ENCODE results near the gene SF1. TPM values are rescaled to one million over a fixed set of nuclear protein-coding genes. Genes with fewer than 3 reads are reported as not detected.

Gene SF1
- total and polyA plus RNA-seq, 9 donors, result 62.3 to 267 (median 202) TPM

GRCh38 chr11:64793271-64794160, 15.2 kb upstream of the SF1 start:
- peak overlapping the region; percentile 89 for H3K27ac ChIP-seq (ENCODE audit: low read length)
- peak; percentile 80 for DNase-seq
- H3K36me3 ChIP-seq (ENCODE audit: control insufficient read depth, insufficient read depth, low read length), result peaks cover 29% of the 10 kb centered on the region
- H3K4me3 ChIP-seq (ENCODE audit: low read length), result no peak overlapping the region
- no peaks in the 10 kb centered on the region for H3K27me3 ChIP-seq (ENCODE audit: control insufficient read depth, insufficient read depth, low read length)
- peaks cover 11% of the 10 kb centered on the region for H3K4me1 ChIP-seq (ENCODE audit: control insufficient read depth, insufficient read depth, low read length)
- no peaks in the 10 kb centered on the region for H3K9me3 ChIP-seq (replicated peaks; ENCODE audit: control insufficient read depth, low read depth, low read length)
- WGBS (ENCODE audit: insufficient coverage), result 42% methylated on average over 7 of the region's 11 CpGs

GRCh38 chr11:64792482-64792881, 14.1 kb upstream of the SF1 start:
- Histone ChIP-seq H3K27me3 (ENCODE audit: control insufficient read depth, insufficient read depth, low read length) (no peaks in the 10 kb centered on the region), H3K36me3 (ENCODE audit: control insufficient read depth, insufficient read depth, low read length) (peaks cover 29% of the 10 kb centered on the region)
- WGBS (ENCODE audit: insufficient coverage), result 100% methylated on average over 2 of the region's 4 CpGs

GRCh38 chr11:64791781-64792291, 13.5 kb upstream of the SF1 start:
- Histone ChIP-seq H3K4me1 (ENCODE audit: control insufficient read depth, insufficient read depth, low read length) (peaks cover 18% of the 10 kb centered on the region), H3K27ac (ENCODE audit: low read length) (no peak overlapping the region), H3K27me3 (ENCODE audit: control insufficient read depth, insufficient read depth, low read length) (no peaks in the 10 kb centered on the region), H3K36me3 (ENCODE audit: control insufficient read depth, insufficient read depth, low read length) (peaks cover 23% of the 10 kb centered on the region), H3K9me3 (replicated peaks; ENCODE audit: control insufficient read depth, low read depth, low read length) (no peaks in the 10 kb centered on the region), H3K4me3 (ENCODE audit: low read length) (no peak overlapping the region)
- 77% methylated on average over 7 of the region's 14 CpGs for WGBS (ENCODE audit: insufficient coverage)
- DNase-seq, result no peak

More at GRCh38 chr11:64792482-64792881, 14.1 kb upstream of the SF1 start:
- Histone ChIP-seq H3K4me1 (ENCODE audit: control insufficient read depth, insufficient read depth, low read length) (peaks cover 17% of the 10 kb centered on the region), H3K9me3 (replicated peaks; ENCODE audit: control insufficient read depth, low read depth, low read length) (no peaks in the 10 kb centered on the region), H3K4me3 (ENCODE audit: low read length) (no peak overlapping the region), H3K27ac (ENCODE audit: low read length) (peak overlapping the region; percentile 7)
- DNase-seq, result no peak

- 81% methylated on average over 15 of the region's 25 CpGs for WGBS (ENCODE audit: insufficient coverage)
- no peaks in the 10 kb centered on the region for H3K27me3 ChIP-seq (ENCODE audit: control insufficient read depth, insufficient read depth, low read length)
- H3K27ac ChIP-seq (ENCODE audit: low read length), result no peak overlapping the region
- no peak overlapping the region for H3K4me3 ChIP-seq (ENCODE audit: low read length)
- peaks cover 18% of the 10 kb centered on the region for H3K4me1 ChIP-seq (ENCODE audit: control insufficient read depth, insufficient read depth, low read length)
- no peak for DNase-seq
- no peaks in the 10 kb centered on the region for H3K9me3 ChIP-seq (replicated peaks; ENCODE audit: control insufficient read depth, low read depth, low read length)
- H3K36me3 ChIP-seq (ENCODE audit: control insufficient read depth, insufficient read depth, low read length), result peaks cover 19% of the 10 kb centered on the region
Measured at GRCh38 chr11:64790205-64791095, 12.1 kb upstream of the SF1 start.

GRCh38 chr11:64789331-64790204, 11.2 kb upstream of the SF1 start:
- H3K27ac ChIP-seq (ENCODE audit: low read length), result no peak overlapping the region
- H3K36me3 ChIP-seq (ENCODE audit: control insufficient read depth, insufficient read depth, low read length), result peaks cover 19% of the 10 kb centered on the region
- WGBS (ENCODE audit: insufficient coverage), result 92% methylated on average over 10 of the region's 15 CpGs
- no peak overlapping the region for H3K4me3 ChIP-seq (ENCODE audit: low read length)
- H3K27me3 ChIP-seq (ENCODE audit: control insufficient read depth, insufficient read depth, low read length), result no peaks in the 10 kb centered on the region
- peaks cover 18% of the 10 kb centered on the region for H3K4me1 ChIP-seq (ENCODE audit: control insufficient read depth, insufficient read depth, low read length)
- DNase-seq, result no peak
- H3K9me3 ChIP-seq (replicated peaks; ENCODE audit: control insufficient read depth, low read depth, low read length), result no peaks in the 10 kb centered on the region

DNA sequence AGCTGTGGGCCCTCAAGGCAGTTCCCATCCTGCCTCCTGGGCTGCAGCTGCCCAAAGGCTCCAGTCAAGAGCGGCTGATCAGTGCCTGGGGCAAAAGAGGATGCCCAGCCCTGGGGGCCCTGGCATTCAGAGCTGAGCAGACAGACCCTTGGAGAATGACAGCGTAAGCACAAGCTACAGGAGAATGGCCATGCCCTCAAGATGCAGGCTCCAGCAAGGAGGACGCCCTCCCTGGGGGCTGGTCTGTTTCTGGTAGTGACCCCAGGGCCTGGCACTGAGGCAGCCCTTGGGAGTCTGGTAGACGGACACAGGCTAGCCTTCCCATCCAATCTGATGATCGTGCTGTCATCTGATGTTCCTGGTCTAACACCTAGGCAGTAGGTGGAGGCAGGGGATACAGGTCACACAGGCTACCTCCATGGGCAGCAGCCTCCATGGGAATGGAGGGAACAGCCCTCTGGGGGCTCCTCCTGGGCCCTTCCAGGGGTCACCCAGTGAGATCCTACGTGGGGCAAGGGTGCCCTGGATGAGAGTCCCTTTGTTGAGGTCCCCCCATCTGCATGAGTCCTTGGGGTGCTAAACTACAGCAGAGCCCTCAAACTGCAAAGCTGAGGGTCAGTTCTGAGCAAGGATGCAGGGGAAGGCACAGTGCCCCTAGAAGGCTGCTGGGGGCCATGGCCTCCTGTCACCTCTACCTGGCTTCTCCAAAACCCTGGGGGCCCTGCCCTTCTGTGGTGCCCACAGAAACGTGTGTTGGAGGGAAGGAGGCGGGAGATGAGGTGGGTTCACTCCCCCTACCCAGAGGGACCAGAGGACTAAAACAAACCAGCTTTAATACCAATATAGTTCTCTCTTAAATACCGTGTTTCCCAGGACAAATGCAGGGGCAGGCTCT, 10.2 kb upstream of the SF1 start:
- 79% methylated on average over 6 of the region's 9 CpGs for WGBS (ENCODE audit: insufficient coverage)
- H3K4me1 ChIP-seq (ENCODE audit: control insufficient read depth, insufficient read depth, low read length), result peaks cover 12% of the 10 kb centered on the region
- H3K36me3 ChIP-seq (ENCODE audit: control insufficient read depth, insufficient read depth, low read length), result peaks cover 19% of the 10 kb centered on the region
- DNase-seq, result no peak
- H3K4me3 ChIP-seq (ENCODE audit: low read length), result no peak overlapping the region
- H3K27me3 ChIP-seq (ENCODE audit: control insufficient read depth, insufficient read depth, low read length), result no peaks in the 10 kb centered on the region
- no peak overlapping the region for H3K27ac ChIP-seq (ENCODE audit: low read length)
- no peaks in the 10 kb centered on the region for H3K9me3 ChIP-seq (replicated peaks; ENCODE audit: control insufficient read depth, low read depth, low read length)

DNA sequence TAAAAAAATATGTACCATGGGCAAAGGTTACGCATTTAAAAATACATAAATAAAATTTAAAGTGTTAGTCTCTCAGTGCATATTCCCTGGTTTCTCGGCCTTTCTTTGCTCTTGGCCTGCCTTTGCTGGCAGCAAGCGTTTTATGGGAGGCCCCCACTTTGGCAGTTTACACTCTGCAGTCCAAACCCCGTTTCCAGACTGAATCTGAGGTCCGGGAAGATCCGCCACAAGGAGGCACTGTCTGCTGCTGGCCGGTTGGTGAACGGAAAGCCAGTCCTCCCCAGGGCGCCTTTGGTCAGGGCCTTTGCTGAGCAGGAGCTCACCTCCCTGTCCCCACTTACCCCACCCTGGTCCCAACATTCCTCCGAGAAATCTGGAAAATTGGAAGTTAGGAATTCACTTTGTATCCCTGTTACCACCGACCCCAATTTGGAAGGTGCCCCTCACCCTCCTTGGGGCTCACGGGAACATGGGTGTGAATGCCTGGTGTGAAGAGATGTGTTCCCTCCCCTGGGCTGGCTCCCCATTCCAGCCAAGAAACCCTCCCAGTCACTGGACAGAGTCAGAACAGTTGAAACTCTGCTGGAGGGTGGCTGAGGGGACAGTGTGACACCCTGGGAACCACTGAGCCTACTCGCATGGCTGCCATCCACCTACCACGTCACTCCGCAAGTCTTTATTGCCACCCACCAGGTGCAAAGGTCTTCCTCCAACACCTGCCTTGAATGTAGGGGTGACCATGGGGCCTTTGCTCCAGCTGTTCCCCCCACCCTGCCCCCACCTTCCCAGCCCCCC, 9.4 kb upstream of the SF1 start:
- Histone ChIP-seq H3K36me3 (ENCODE audit: control insufficient read depth, insufficient read depth, low read length) (peaks cover 21% of the 10 kb centered on the region), H3K9me3 (replicated peaks; ENCODE audit: control insufficient read depth, low read depth, low read length) (no peaks in the 10 kb centered on the region), H3K4me3 (ENCODE audit: low read length) (no peak overlapping the region), H3K4me1 (ENCODE audit: control insufficient read depth, insufficient read depth, low read length) (peaks cover 6% of the 10 kb centered on the region), H3K27me3 (ENCODE audit: control insufficient read depth, insufficient read depth, low read length) (no peaks in the 10 kb centered on the region), H3K27ac (ENCODE audit: low read length) (no peak overlapping the region)
- 11% methylated on average over 8 of the region's 15 CpGs for WGBS (ENCODE audit: insufficient coverage)
- peak; percentile 58 for DNase-seq

DNA sequence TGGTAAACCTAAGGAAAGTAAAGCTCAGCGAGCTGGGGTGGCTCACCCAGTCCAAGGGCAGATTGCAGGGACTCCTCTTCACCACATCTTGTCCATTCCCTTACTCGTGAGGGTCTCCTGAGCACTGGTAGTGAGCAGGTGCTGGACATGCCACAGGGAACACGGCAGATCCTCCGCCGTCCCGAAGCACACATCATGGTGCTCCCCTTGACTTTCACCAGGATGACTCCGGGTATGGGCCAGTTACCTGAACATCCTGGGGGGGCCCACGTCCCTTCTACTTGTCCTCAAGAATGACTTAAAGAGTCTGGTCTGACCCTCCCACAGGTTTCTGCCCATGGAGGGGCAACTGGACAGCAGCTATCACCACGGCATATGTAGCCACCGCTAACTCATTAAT, 8.0 kb upstream of the SF1 start:
- Histone ChIP-seq H3K9me3 (replicated peaks; ENCODE audit: control insufficient read depth, low read depth, low read length) (no peaks in the 10 kb centered on the region), H3K4me3 (ENCODE audit: low read length) (no peak overlapping the region), H3K36me3 (ENCODE audit: control insufficient read depth, insufficient read depth, low read length) (peaks cover 20% of the 10 kb centered on the region), H3K4me1 (ENCODE audit: control insufficient read depth, insufficient read depth, low read length) (peaks cover 6% of the 10 kb centered on the region), H3K27ac (ENCODE audit: low read length) (no peak overlapping the region), H3K27me3 (ENCODE audit: control insufficient read depth, insufficient read depth, low read length) (no peaks in the 10 kb centered on the region)
- no peak for DNase-seq
- 93% methylated on average over 8 of the region's 10 CpGs for whole genome bisulfite sequencing (ENCODE audit: insufficient coverage)
